ENCODE results near the gene FTCD. TPM values are rescaled to one million over a fixed set of nuclear protein-coding genes. Genes with fewer than 3 reads are reported as not detected.

FTCD gene
- total and polyA plus RNA-seq, 5 experiments from 2014 or later = 2.1 to 2.2 TPM; not detected in 3

GRCh38 chr21:46096596-46097335 is 58.6 kb downstream of the FTCD start:
- ATAC-seq (no peak), DNase-seq (peak in 2 of 10 donors; percentile 4 to 14)
- Mint-ChIP-seq H3K36me3 (no peaks in the 10 kb centered on the region), H3K9me3 (peaks cover 0 to 5% (median 0%) of the 10 kb centered on the region in 9 donors), H3K27me3 (peaks cover 0 to 17% (median 8%) of the 10 kb centered on the region in 5 donors), H3K4me3 (peak overlapping the region; percentile 47 to 84 (median 64)), H3K27ac (peak overlapping the region; percentile 5 to 93 (median 61)), H3K4me1 (peaks cover 6 to 18% (median 13%) of the 10 kb centered on the region in 4 donors)
- POLR2A ChIA-PET = interaction anchor here (1.0 kb wide), 1 partner anchor 123 kb away, joined by 7 read pairs; no protein-coding TSS in a partner anchor

- DNase-seq (no peak), ATAC-seq (no peak)
- Mint-ChIP-seq H3K36me3 (no peaks in the 10 kb centered on the region), H3K9me3 (peaks cover 0 to 6% (median 0%) of the 10 kb centered on the region in 9 donors), H3K4me1 (peaks cover 6 to 18% (median 14%) of the 10 kb centered on the region in 4 donors), H3K27me3 (peaks cover 0 to 14% (median 7%) of the 10 kb centered on the region in 5 donors), H3K27ac (peak overlapping the region in 8 of 10 donors; percentile 19 to 86 (median 58)), H3K4me3 (peak overlapping the region; percentile 9 to 84 (median 64))
- POLR2A ChIA-PET = no interaction called here
Observed at GRCh38 chr21:46095814-46096595, 59.4 kb downstream of the FTCD start.

- POLR2A ChIA-PET = no interaction called here
- no peaks in the 10 kb centered on the region for H3K36me3 Mint-ChIP-seq
- DNase-seq (peak in 1 of 10 donors; percentile 3), ATAC-seq (no peak)
- H3K27ac Mint-ChIP-seq = peak overlapping the region in 2 of 10 donors; percentile 1 to 54
- no peak overlapping the region for H3K4me3 Mint-ChIP-seq
- H3K9me3 Mint-ChIP-seq = peaks cover 0 to 14% (median 2%) of the 10 kb centered on the region in 9 donors
- peaks cover 0 to 6% (median 0%) of the 10 kb centered on the region in 5 donors for H3K27me3 Mint-ChIP-seq
- H3K4me1 Mint-ChIP-seq = peaks cover 6 to 14% (median 10%) of the 10 kb centered on the region in 4 donors
Observed at GRCh38 chr21:46095083-46095719, 60.2 kb downstream of the FTCD start.

- H3K4me3 Mint-ChIP-seq = no peak overlapping the region
- POLR2A ChIA-PET = no interaction called here
- peaks cover 0 to 2% (median 0%) of the 10 kb centered on the region in 5 donors for H3K27me3 Mint-ChIP-seq
- peak overlapping the region in 6 of 10 donors; percentile 31 to 73 (median 68) for H3K27ac Mint-ChIP-seq
- H3K9me3 Mint-ChIP-seq = peaks cover 0 to 18% (median 2%) of the 10 kb centered on the region in 9 donors
- no peaks in the 10 kb centered on the region for H3K36me3 Mint-ChIP-seq
- H3K4me1 Mint-ChIP-seq = peaks cover 6 to 14% (median 8%) of the 10 kb centered on the region in 4 donors
- ATAC-seq (no peak), DNase-seq (peak in 1 of 10 donors; percentile 10)
Observed at GRCh38 chr21:46094401-46095082, 60.8 kb downstream of the FTCD start.

- ATAC-seq (no peak), DNase-seq (peak in 1 of 10 donors; percentile 17)
- POLR2A ChIA-PET = no interaction called here
- H3K4me1 Mint-ChIP-seq = peaks cover 4 to 14% (median 8%) of the 10 kb centered on the region in 4 donors
- H3K9me3 Mint-ChIP-seq = peaks cover 0 to 20% (median 2%) of the 10 kb centered on the region in 9 donors
- H3K27me3 Mint-ChIP-seq = peaks cover 0 to 2% (median 0%) of the 10 kb centered on the region in 5 donors
- H3K4me3 Mint-ChIP-seq = no peak overlapping the region
- peaks cover 0 to under 1% (median 0%) of the 10 kb centered on the region in 3 donors for H3K36me3 Mint-ChIP-seq
- peak overlapping the region in 6 of 10 donors; percentile 31 to 73 (median 68) for H3K27ac Mint-ChIP-seq
Observed at GRCh38 chr21:46093668-46094400, 61.5 kb downstream of the FTCD start.

GRCh38 chr21:46092811-46093667 is 62.3 kb downstream of the FTCD start:
- no peak for DNase-seq
- ATAC-seq = no peak
- H3K36me3 Mint-ChIP-seq = peaks cover 0 to 9% (median 6%) of the 10 kb centered on the region in 3 donors
- peak overlapping the region in 1 of 10 donors; percentile 15 for H3K4me3 Mint-ChIP-seq
- peaks cover 4 to 14% (median 8%) of the 10 kb centered on the region in 4 donors for H3K4me1 Mint-ChIP-seq
- peaks cover 0 to 2% (median 0%) of the 10 kb centered on the region in 5 donors for H3K27me3 Mint-ChIP-seq
- H3K9me3 Mint-ChIP-seq = peaks cover 0 to 28% (median 8%) of the 10 kb centered on the region in 9 donors
- POLR2A ChIA-PET = no interaction called here
- H3K27ac Mint-ChIP-seq = peak overlapping the region in 1 of 10 donors; percentile 52

GRCh38 chr21:46092026-46092764 is 63.2 kb downstream of the FTCD start:
- POLR2A ChIA-PET = no interaction called here
- ATAC-seq = no peak
- H3K36me3 Mint-ChIP-seq = peaks cover 0 to 11% (median 8%) of the 10 kb centered on the region in 3 donors
- no peak for DNase-seq
- H3K27ac Mint-ChIP-seq = no peak overlapping the region
- peaks cover 0 to 2% (median 0%) of the 10 kb centered on the region in 5 donors for H3K27me3 Mint-ChIP-seq
- peaks cover 2 to 33% (median 15%) of the 10 kb centered on the region in 9 donors for H3K9me3 Mint-ChIP-seq
- H3K4me3 Mint-ChIP-seq = no peak overlapping the region
- H3K4me1 Mint-ChIP-seq = peaks cover 4 to 14% (median 8%) of the 10 kb centered on the region in 4 donors

GRCh38 chr21:46091631-46092025 is 63.8 kb downstream of the FTCD start:
- peaks cover 0 to 17% (median 8%) of the 10 kb centered on the region in 3 donors for H3K36me3 Mint-ChIP-seq
- peaks cover 0 to 10% (median 4%) of the 10 kb centered on the region in 4 donors for H3K4me1 Mint-ChIP-seq
- POLR2A ChIA-PET = no interaction called here
- H3K27ac Mint-ChIP-seq = no peak overlapping the region
- no peaks in the 10 kb centered on the region for H3K27me3 Mint-ChIP-seq
- H3K9me3 Mint-ChIP-seq = peaks cover 2 to 39% (median 19%) of the 10 kb centered on the region in 9 donors
- H3K4me3 Mint-ChIP-seq = no peak overlapping the region
- no peak for DNase-seq
- ATAC-seq = no peak

- Mint-ChIP-seq H3K27ac (peak overlapping the region in 4 of 10 donors; percentile 3 to 74 (median 50)), H3K9me3 (peaks cover 2 to 43% (median 19%) of the 10 kb centered on the region in 9 donors), H3K4me1 (peaks cover 0 to 9% (median 3%) of the 10 kb centered on the region in 4 donors), H3K27me3 (peaks cover 0 to 2% (median 0%) of the 10 kb centered on the region in 5 donors), H3K36me3 (peaks cover 0 to 17% (median 8%) of the 10 kb centered on the region in 3 donors), H3K4me3 (peak overlapping the region in 1 of 10 donors; percentile 30)
- ATAC-seq (no peak), DNase-seq (no peak)
- POLR2A ChIA-PET = no interaction called here
Observed at GRCh38 chr21:46091118-46091517, 64.3 kb downstream of the FTCD start.

- H3K4me1 Mint-ChIP-seq = peaks cover 0 to 4% (median 2%) of the 10 kb centered on the region in 4 donors
- peaks cover 0 to 2% (median 0%) of the 10 kb centered on the region in 5 donors for H3K27me3 Mint-ChIP-seq
- H3K27ac Mint-ChIP-seq = no peak overlapping the region
- no peak overlapping the region for H3K4me3 Mint-ChIP-seq
- DNase-seq (no peak), ATAC-seq (no peak)
- H3K9me3 Mint-ChIP-seq = peaks cover 2 to 43% (median 21%) of the 10 kb centered on the region in 9 donors
- peaks cover 0 to 17% (median 8%) of the 10 kb centered on the region in 3 donors for H3K36me3 Mint-ChIP-seq
- POLR2A ChIA-PET = interaction anchor here (0.6 kb wide), 1 partner anchor 249 kb away, joined by 6 read pairs; no protein-coding TSS in a partner anchor
Observed at GRCh38 chr21:46089285-46089684, 66.1 kb downstream of the FTCD start.

Data from naive thymus-derived CD8-positive, alpha-beta T cell (primary cell).